Aorta (tissue), 5 donors: ENCODE results near the gene BCAS1. TPM values are rescaled to one million over a fixed set of nuclear protein-coding genes. Genes with fewer than 3 reads are reported as not detected.

Experiments used
- ATAC-seq: fragments of 200-7000 bp; cut with Tn5 transposase; one replicate; pipeline ENCODE4 v1.9.1; 2022; ENCODE audit warnings: moderate library complexity; ENCODE audit not compliant: low FRiP score
- DNase-seq, 2 donors: peaks; one replicate each; pipeline ENCODE4 v3.0.0-alpha.2; 2020
- H3K27ac ChIP-seq, 2 donors: one replicate each; pipeline ENCODE4 v1.5.1; 2013; ENCODE audit warnings: low read length in 2 of 2, mild to moderate bottlenecking in 2 of 2, moderate library complexity in 2 of 2, control low read depth in 1 of 2, inconsistent platforms in 1 of 2, low read depth in 1 of 2
- H3K27me3 ChIP-seq, 2 donors: one replicate each; pipeline ENCODE4 v1.6.1; 2013; ENCODE audit warnings: control low read depth in 1 of 2, low read length in 1 of 2, mild to moderate bottlenecking in 1 of 2, moderate library complexity in 1 of 2; ENCODE audit not compliant: insufficient read depth in 2 of 2, control insufficient read depth in 1 of 2
- H3K36me3 ChIP-seq, 2 donors: one replicate each; pipeline ENCODE4 v1.6.1; 2013; ENCODE audit warnings: control low read depth in 1 of 2, low read length in 1 of 2, mild to moderate bottlenecking in 1 of 2; ENCODE audit not compliant: insufficient read depth in 2 of 2, control insufficient read depth in 1 of 2
- H3K4me1 ChIP-seq, 2 donors: one replicate each; pipeline ENCODE4 v1.6.1; 2013; ENCODE audit warnings: low read length in 2 of 2, control low read depth in 1 of 2, mild to moderate bottlenecking in 1 of 2, moderate library complexity in 1 of 2; ENCODE audit not compliant: insufficient read depth in 2 of 2, control insufficient read depth in 1 of 2
- H3K4me3 ChIP-seq, 2 donors: one replicate each; pipeline ENCODE4 v1.5.1; 2013; ENCODE audit warnings: low read length in 2 of 2, control low read depth in 1 of 2, mild to moderate bottlenecking in 1 of 2
- H3K9me3 ChIP-seq: one replicate; pipeline ENCODE4 v1.6.1; 2013; ENCODE audit warnings: mild to moderate bottlenecking, low read length; ENCODE audit not compliant: control insufficient read depth
- WGBS, 2 donors: extraction: QIAGEN DNeasy Blood & Tissue Kit; methylation state at CpG; one replicate each; pipeline ENCODE4 v1.1.7; 2013; 5-methylcytosine and 5-hydroxymethylcytosine counted together
- intact Hi-C, 2 donors: fragments of 100-400 bp; cut with DNase I; formaldehyde crosslinking; loops; one replicate each; pipeline versions ENCODE4 v1.14.2 to v1.15.0; 2022
- long read RNA-seq, 2 donors: library from polyadenylated mRNA; unstranded; transcript quantifications; one replicate each; pipeline ENCODE4 v2.0.0, GENCODE V29; 2020 to 2021
- polyA plus RNA-seq, 2 donors: library from polyadenylated mRNA; stranded (reverse); fragments of 200-250 nt; gene quantifications; one replicate each; pipeline ENCODE4 v1.2.3, GENCODE V29; 2013
- total RNA-seq, 2 donors: library from RNA; stranded (reverse); fragmentation: NEBNext Ultra II Directional; extraction: Animal tissue kit (Norgen Biotek cat#: 25700); gene quantifications; one replicate each; pipeline ENCODE4 v1.2.1, GENCODE V29; 2021
- donor health status: healthy with polysubstance abuse.
- donor health status: Bipolar disorder and iron deficiency.
- donor health status: DM: no; HTN: no; CAD: no.
- donor health status: DM: no; HTN: no; CAD: no.
- donor health status: DM: yes; HTN: yes; CAD: no.

Gene BCAS1
- total RNA-seq (1 to 10 TPM; 1.1 to 2.5 TPM), polyA plus RNA-seq (1 to 10 TPM in 1 of 2 donors, under 1 TPM in 1; 0.51 to 8.9 TPM)
- long read RNA-seq, donor 1, partial matches to known transcripts, result 0 of 8 reads
- long read RNA-seq, donor 1, other reads (novel, unspliced or antisense), result 8 of 8 reads
- long read RNA-seq, donor 2, partial matches to known transcripts, result 0 of 3 reads
- long read RNA-seq, donor 2, other reads (novel, unspliced or antisense), result 3 of 3 reads

- Histone ChIP-seq H3K9me3 (no peaks in the 10 kb centered on the region), H3K27ac (no peak within 1 kb of the TSS), H3K4me3 (no peak within 1 kb of the TSS), H3K27me3 (no peaks in the 10 kb centered on the region), H3K36me3 (no peaks in the 10 kb centered on the region), H3K4me1 (no peaks in the 10 kb centered on the region)
- 58 to 68% methylated on average over 11 of the region's 11 CpGs for WGBS, 2 donors
- no peak for ATAC-seq
- no peak for DNase-seq
- intact Hi-C loops, result no loop called here
Measured at GRCh38 chr20:54070187-54070987, at the start of gene BCAS1. BCAS1 (minus strand) TSS chr20:54070594; CDS start chr20:54058718, 11,876 bp downstream.

- no peaks in the 10 kb centered on the region for H3K9me3 ChIP-seq
- H3K27me3 ChIP-seq, result no peaks in the 10 kb centered on the region
- ATAC-seq (no peak), DNase-seq (no peak)
- 71 to 78% methylated on average over 2 of the region's 2 CpGs for WGBS, 2 donors
- H3K27ac ChIP-seq, result no peak overlapping the region
- no peak overlapping the region for H3K4me3 ChIP-seq
- no peaks in the 10 kb centered on the region for H3K36me3 ChIP-seq
- intact Hi-C loops, result no loop called here
- H3K4me1 ChIP-seq, result no peaks in the 10 kb centered on the region
Measured at GRCh38 chr20:54119744-54120143, 49.4 kb upstream of the BCAS1 start.

- H3K27ac ChIP-seq, result no peak overlapping the region
- no peaks in the 10 kb centered on the region for H3K36me3 ChIP-seq
- H3K4me1 ChIP-seq, result no peaks in the 10 kb centered on the region
- no peak for DNase-seq
- H3K9me3 ChIP-seq, result no peaks in the 10 kb centered on the region
- no peaks in the 10 kb centered on the region for H3K27me3 ChIP-seq
- intact Hi-C loops, result no loop called here
- WGBS, 2 donors, result 73 to 78% methylated on average over 8 to 9 of the region's 9 CpGs
- ATAC-seq, result no peak
- H3K4me3 ChIP-seq, result no peak overlapping the region
Measured at GRCh38 chr20:54118220-54119001, 48.0 kb upstream of the BCAS1 start.

- H3K9me3 ChIP-seq, result peaks cover 1% of the 10 kb centered on the region
- intact Hi-C loops, result no loop called here
- H3K36me3 ChIP-seq, result no peaks in the 10 kb centered on the region
- no peaks in the 10 kb centered on the region for H3K27me3 ChIP-seq
- H3K27ac ChIP-seq, result no peak overlapping the region
- DNase-seq (no peak), ATAC-seq (no peak)
- H3K4me1 ChIP-seq, result no peaks in the 10 kb centered on the region
- no peak overlapping the region for H3K4me3 ChIP-seq
- WGBS, 2 donors, result 92 to 94% methylated on average over 4 of the region's 4 CpGs
Measured at GRCh38 chr20:54116550-54117235, 46.3 kb upstream of the BCAS1 start.

- Histone ChIP-seq H3K9me3 (peaks cover 1% of the 10 kb centered on the region), H3K4me1 (no peaks in the 10 kb centered on the region), H3K4me3 (no peak overlapping the region), H3K27ac (no peak overlapping the region), H3K27me3 (no peaks in the 10 kb centered on the region), H3K36me3 (no peaks in the 10 kb centered on the region)
- 79 to 83% methylated on average over 15 of the region's 15 CpGs for WGBS, 2 donors
- intact Hi-C loops, result no loop called here
- DNase-seq (peak in 1 of 2 donors; percentile 47), ATAC-seq (no peak)
Measured at GRCh38 chr20:54115172-54115854, 44.9 kb upstream of the BCAS1 start.

GRCh38 chr20:54114109-54114508 lies 43.7 kb upstream of the BCAS1 start:
- 51 to 61% methylated on average over 2 of the region's 2 CpGs for WGBS, 2 donors
- no peak overlapping the region for H3K4me3 ChIP-seq
- ATAC-seq (no peak), DNase-seq (no peak)
- intact Hi-C loops, result no loop called here
- H3K36me3 ChIP-seq, result no peaks in the 10 kb centered on the region
- H3K9me3 ChIP-seq, result peaks cover 1% of the 10 kb centered on the region
- H3K27me3 ChIP-seq, result no peaks in the 10 kb centered on the region
- H3K27ac ChIP-seq, result no peak overlapping the region
- no peaks in the 10 kb centered on the region for H3K4me1 ChIP-seq

GRCh38 chr20:54113566-54113965 lies 43.2 kb upstream of the BCAS1 start:
- H3K27ac ChIP-seq, result no peak overlapping the region
- peaks cover 1% of the 10 kb centered on the region for H3K9me3 ChIP-seq
- H3K36me3 ChIP-seq, result no peaks in the 10 kb centered on the region
- no peak for ATAC-seq
- 88 to 90% methylated on average over 2 of the region's 2 CpGs for WGBS, 2 donors
- no peaks in the 10 kb centered on the region for H3K4me1 ChIP-seq
- H3K4me3 ChIP-seq, result no peak overlapping the region
- intact Hi-C loops, result no loop called here
- DNase-seq, result no peak
- no peaks in the 10 kb centered on the region for H3K27me3 ChIP-seq
